ENCODE measurements around the gene ABCF3. TPM values are rescaled to one million over a fixed set of nuclear protein-coding genes. Genes with fewer than 3 reads are reported as not detected.

ABCF3 gene
- total RNA-seq, 4 donors from 2014 or later = 51.6 to 96.9 (median 64.0) TPM

GRCh38 chr3:184171562-184171961 lies 14.4 kb upstream of the ABCF3 start:
- H3K36me3 ChIP-seq = peaks cover 3 to 62% (median 20%) of the 10 kb centered on the region in 3 donors
- TF ChIP-seq POLR2A (IDR thresholded peaks at IDR 0.05) (no peak), EP300 (IDR thresholded peaks at IDR 0.05) (no peak), CTCF (IDR thresholded peaks at IDR 0.05) (no peak)
- no peaks in the 10 kb centered on the region for H3K27me3 ChIP-seq
- H3K9me3 ChIP-seq = no peaks in the 10 kb centered on the region
- no peak for DNase-seq (ENCODE audit: low spot score in 2 of 2)
- no peak overlapping the region for H3K4me3 ChIP-seq
- peaks cover 0 to 23% (median 12%) of the 10 kb centered on the region in 4 donors for H3K4me1 ChIP-seq
- 69 to 77% methylated on average over 9 of the region's 9 CpGs for WGBS, 2 donors
- H3K27ac ChIP-seq = no peak overlapping the region

DNA sequence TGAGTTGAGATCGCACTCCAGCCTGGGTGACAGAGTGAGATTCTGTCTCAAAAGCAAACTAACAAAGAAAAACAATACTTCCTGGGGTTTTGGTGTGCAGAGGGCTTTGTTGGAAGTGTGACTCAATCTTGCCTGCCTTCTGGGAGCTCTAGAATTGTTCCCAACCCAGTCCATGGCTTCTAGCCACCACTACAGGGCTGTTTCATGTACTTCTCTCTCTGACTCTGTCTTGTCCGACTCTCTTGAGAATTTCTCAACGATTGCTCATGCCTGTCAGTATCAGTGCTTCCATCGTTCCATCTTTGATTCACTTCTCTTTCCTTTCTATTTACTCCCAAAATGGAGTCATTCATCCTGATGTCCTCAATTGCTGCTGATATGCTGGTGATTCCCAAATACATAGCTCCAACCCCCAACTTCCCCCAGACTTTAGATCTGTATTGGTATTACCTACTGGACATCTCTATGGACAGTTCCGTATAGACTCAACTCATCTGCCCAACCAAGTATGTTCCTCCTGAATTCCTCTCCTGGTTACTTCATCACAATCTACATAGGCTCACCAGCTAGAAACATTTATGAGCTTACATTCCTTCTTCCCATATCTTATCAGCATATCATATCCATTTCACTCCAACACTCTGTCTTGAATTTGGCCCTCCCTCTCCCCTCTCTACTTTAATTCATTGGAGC lies 13.2 kb upstream of the ABCF3 start:
- WGBS, 2 donors = 82 to 87% methylated on average over 5 of the region's 5 CpGs

DNA sequence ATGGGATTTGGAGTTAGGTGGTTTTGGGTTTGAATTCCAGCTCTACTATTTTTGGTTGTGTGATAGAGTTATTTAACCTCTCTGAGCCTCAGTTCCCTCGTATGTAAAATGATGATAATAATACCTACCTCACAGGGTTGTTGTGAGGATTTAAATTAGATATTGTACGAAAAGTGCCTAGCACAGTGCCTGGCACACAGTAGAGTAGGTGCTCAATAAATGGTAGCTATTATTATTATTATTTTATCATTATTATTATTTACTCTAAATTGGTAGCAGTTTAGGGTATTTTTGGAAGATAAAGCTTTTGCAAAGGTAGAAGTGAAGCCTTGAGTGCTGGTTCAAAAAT lies 12.7 kb upstream of the ABCF3 start:
- Histone ChIP-seq H3K4me3 (no peak overlapping the region), H3K9me3 (no peaks in the 10 kb centered on the region), H3K36me3 (peaks cover 3 to 57% (median 19%) of the 10 kb centered on the region in 3 donors), H3K4me1 (peaks cover 0 to 40% (median 26%) of the 10 kb centered on the region in 4 donors), H3K27me3 (no peaks in the 10 kb centered on the region), H3K27ac (peak overlapping the region in 1 of 4 donors; percentile 47)
- WGBS, 2 donors = 90 to 92% methylated on average over 2 of the region's 2 CpGs
- no peak for DNase-seq (ENCODE audit: low spot score in 2 of 2)
- TF ChIP-seq POLR2A (IDR thresholded peaks at IDR 0.05) = no peak
- no peak for TF ChIP-seq CTCF (IDR thresholded peaks at IDR 0.05)
- no peak for TF ChIP-seq EP300 (IDR thresholded peaks at IDR 0.05)

More for the DNA sequence above, 13.2 kb upstream of the ABCF3 start:
- Histone ChIP-seq H3K27me3 (no peaks in the 10 kb centered on the region), H3K9me3 (no peaks in the 10 kb centered on the region), H3K4me1 (peaks cover 0 to 35% (median 24%) of the 10 kb centered on the region in 4 donors), H3K36me3 (peaks cover 3 to 57% (median 18%) of the 10 kb centered on the region in 3 donors), H3K4me3 (no peak overlapping the region), H3K27ac (no peak overlapping the region)
- TF ChIP-seq POLR2A (IDR thresholded peaks at IDR 0.05) (no peak), CTCF (IDR thresholded peaks at IDR 0.05) (no peak), EP300 (IDR thresholded peaks at IDR 0.05) (no peak)
- no peak for DNase-seq (ENCODE audit: low spot score in 2 of 2)

GRCh38 chr3:184174284-184174645 lies 11.7 kb upstream of the ABCF3 start:
- WGBS, 2 donors = 14 to 19% methylated on average over 4 of the region's 4 CpGs
- H3K27ac ChIP-seq = peak overlapping the region in 2 of 4 donors; percentile 47 to 63
- peaks cover 3 to 57% (median 26%) of the 10 kb centered on the region in 3 donors for H3K36me3 ChIP-seq
- H3K4me3 ChIP-seq = peak overlapping the region in 1 of 4 donors; percentile 95
- no peaks in the 10 kb centered on the region for H3K9me3 ChIP-seq
- DNase-seq (ENCODE audit: low spot score in 2 of 2) = no peak
- TF ChIP-seq EP300 (IDR thresholded peaks at IDR 0.05) (no peak), CTCF (IDR thresholded peaks at IDR 0.05) (no peak), POLR2A (IDR thresholded peaks at IDR 0.05) (no peak)
- peaks cover 0 to 46% (median 26%) of the 10 kb centered on the region in 4 donors for H3K4me1 ChIP-seq
- no peaks in the 10 kb centered on the region for H3K27me3 ChIP-seq

DNA sequence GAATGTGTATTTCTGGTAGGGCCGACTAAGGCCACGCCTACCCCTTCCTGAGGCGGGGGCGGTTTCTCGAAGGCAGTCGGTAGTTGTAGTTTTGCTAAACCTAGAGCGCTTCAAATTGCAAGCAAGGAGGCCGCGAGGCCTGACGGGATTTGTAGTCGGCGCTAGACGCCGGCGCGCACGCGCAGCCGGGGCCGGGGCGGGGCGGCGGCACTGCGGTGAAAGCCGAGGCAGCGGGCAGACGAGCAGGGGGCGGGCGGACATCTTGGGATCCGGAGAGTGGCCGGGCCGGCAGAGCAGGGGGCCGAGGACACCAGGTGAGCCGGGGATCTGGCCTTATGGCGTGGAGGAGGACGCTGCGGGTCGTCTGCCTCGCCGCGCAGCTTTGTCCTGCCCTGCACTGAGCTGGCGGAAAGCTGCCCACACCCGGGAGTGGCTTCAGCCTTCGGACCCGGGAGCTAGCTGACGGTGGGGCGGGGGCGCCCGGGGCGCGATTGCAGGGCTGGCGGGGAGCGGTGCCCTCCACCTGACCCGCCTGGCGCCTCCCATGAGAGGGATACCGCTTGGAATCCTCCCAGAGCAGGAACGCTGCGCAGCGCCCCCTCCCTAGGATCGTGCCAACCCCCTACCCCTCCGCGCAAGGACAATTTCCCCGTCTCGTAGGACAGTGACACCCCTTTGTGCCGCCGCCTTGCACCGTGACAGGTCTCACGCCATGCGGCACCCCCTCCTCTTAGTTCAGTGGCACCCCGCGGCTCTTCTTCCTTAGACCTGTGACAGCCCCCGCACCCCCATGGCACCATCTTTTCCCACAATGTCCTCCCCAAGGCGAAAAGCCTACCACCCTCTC lies 11.1 kb upstream of the ABCF3 start, which contains the start of gene AP2M1:
Gene AP2M1, plus strand, starts transcription at position 210 of the 847 bp plus-strand sequence. CDS start 2,139 bp downstream, outside the sequence.
- Histone ChIP-seq H3K4me1 (peaks cover 0 to 46% (median 26%) of the 10 kb centered on the region in 4 donors), H3K4me3 (peak within 1 kb of the TSS; percentile 72 to 99 (median 92)), H3K27ac (peak within 1 kb of the TSS; percentile 82 to 97 (median 93)), H3K9me3 (no peaks in the 10 kb centered on the region), H3K36me3 (peaks cover 3 to 57% (median 27%) of the 10 kb centered on the region in 3 donors), H3K27me3 (no peaks in the 10 kb centered on the region)
- TF ChIP-seq POLR2A (IDR thresholded peaks at IDR 0.05) = peak; percentile 81 to 85
- no peak for TF ChIP-seq CTCF (IDR thresholded peaks at IDR 0.05)
- peak; percentile 80 to 91 for TF ChIP-seq EP300 (IDR thresholded peaks at IDR 0.05)
- DNase-seq (ENCODE audit: low spot score in 2 of 2) = peak; percentile 95 to 97
- 1% methylated on average over 44 to 57 of the region's 73 CpGs for WGBS, 2 donors
